ENCODE measurements around the gene LARP1B.
"Not testable (repeated sequence)": the region's sequence is repeated elsewhere in the genome, so short reads cannot be mapped to it uniquely, and the experiment has no call there.

Gene LARP1B

DNA sequence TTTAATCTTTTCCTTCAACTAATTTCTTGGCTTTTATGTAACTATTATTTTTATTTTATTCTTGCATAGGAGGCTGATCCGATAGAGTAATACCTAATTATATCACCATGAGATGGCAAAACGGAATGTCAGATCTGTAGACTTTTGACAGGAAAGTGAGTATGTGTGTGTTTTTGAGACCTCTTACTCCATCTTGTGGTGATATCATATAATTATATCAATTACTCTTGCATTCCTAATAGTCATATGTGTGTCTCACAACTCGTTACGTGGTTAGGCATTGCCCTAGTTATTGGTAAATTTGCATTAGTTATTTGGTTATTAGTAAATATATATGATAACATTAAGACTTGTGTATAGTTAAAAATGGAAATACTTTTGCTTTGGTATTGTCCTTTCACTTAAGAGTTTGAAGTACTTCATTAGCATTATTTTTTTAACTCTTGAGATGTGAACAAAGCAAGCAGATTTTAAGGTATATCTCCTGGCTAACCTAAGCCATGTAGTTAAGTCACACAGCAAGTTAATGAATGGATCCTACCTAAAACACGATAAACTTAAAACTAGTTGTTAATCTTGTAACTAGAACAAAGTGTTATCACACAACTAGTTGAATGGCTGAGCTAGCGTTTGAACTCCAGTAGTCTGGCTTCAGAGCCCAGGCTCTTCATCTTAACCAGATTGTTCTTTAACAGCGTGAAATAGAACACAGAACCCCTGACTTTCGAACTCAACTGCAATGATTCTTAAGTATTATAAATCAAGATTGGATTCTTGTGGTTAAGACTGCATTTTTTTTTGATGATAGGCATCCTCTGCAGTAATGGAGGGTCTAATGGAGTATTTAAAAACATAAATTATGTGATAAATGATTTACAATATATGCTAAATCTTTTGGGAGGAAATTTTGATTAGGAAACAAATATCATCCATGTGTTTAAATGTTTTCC, 159.4 kb downstream of the LARP1B start:
- in situ Hi-C loops (cut with HindIII; ENCODE audit: low sequenced_read_pairs): no loop called here

DNA sequence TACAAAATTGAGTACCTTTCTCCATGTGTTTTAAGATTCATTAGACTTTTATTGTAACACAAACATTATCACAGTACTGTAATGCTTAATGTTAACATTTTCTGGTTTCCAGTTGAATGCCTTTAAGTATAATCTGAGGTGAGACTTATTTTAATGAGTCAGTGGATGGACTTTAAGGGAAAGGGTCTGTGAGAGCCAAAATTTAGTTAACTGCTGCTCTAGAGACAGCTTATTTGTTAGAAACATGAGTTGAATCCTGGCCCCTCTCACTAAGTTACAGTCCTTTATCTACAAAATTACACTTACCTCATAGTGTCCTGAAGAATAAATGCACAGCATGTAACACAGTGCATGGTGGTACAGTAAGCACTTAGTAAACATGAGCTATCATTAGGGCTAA, 160.5 kb downstream of the LARP1B start:
- in situ Hi-C loops (cut with HindIII; ENCODE audit: low sequenced_read_pairs): no loop called here

DNA sequence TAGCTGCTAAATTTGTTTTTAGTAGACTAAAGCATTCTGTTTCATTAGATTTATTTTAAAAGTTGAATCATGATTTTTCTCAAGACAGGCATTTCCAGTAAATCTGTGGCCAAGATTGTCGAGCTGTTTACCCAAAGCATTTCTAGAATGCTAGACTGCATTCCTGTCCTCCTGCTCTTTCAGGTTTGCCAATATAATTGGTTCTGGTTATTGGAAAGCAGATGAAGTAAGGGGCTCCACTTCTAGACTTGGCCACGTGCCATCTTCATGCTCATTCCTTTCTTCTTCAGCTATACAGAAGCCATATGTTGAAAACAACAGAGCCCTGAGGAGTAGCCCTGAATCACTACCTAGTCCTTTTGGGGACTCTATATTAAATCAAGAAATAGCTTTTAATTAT, 164.0 kb downstream of the LARP1B start:
- in situ Hi-C loops (cut with HindIII; ENCODE audit: low sequenced_read_pairs): no loop called here

DNA sequence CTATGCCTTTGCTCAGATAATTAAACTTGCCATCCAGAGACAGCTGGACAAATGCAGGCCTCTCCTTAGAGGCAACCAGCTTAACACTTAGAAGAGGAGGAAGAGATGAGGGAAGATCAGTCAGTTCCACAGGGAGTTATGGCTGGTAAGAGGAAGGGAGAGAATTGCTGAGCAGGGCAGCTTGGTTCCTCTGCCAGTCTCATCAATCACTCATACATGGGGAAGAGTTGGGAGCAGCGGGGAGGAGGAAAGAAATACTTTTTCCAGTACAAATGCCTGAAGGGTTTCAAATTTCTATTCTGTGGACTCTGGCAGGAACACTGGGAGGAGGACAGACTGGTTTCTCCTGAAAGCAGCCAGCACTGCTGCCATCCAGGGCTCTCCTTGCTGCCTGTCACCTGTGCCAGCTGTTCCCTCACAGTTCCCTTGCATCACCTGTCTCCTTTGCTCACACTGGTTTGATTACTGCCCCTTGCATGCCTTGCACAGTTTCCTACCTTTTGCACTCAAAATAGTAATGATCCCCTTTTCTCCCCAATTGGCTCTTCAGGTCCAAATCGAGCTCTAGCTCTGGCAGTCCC, 167.0 kb downstream of the LARP1B start:
- in situ Hi-C loops (cut with HindIII; ENCODE audit: low sequenced_read_pairs): no loop called here

DNA sequence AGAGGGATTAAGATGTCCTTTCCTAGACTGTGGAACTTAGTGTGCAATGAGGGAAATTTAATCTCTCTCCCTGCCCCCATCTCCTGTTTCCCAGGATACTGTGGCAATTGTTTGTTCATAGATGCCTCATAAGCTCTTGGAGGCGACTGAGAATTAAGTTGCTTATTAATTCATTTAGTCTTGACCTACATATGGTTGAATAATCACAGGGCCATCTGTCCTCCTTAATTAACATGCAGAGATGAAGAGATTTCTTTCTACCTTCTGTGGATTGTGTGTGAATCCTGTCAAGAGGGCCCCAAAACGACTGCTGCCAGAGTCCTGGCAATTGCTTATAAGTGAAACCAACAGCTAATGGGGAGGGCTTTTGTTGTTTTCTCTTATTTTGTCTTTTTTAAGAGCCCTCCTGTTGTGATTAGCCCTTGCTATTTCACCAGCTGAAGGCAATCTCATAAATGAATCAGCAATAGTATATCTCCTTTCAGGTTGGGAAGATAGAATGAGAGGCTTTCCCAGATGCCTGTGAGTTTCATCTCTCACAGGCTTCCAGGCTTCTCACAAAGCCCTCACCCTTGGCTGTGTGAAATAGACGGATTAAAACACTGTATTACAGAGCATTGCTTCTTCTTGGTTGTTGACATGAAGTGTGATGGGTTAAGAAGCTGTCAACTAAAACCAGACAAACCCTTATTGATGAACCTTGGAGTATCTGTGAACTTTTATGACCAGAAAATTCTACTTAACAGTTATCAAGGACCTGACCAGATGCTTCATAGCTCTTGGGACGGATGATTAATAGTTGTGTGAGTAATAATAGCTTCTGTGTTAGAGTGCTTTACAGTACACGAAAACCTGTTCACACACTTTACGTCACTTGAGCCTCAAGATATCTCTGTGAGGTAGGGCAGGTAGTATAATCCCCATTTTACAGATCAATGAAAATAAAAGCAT, 168.0 kb downstream of the LARP1B start:
- in situ Hi-C loops (cut with HindIII; ENCODE audit: low sequenced_read_pairs): no loop called here

DNA sequence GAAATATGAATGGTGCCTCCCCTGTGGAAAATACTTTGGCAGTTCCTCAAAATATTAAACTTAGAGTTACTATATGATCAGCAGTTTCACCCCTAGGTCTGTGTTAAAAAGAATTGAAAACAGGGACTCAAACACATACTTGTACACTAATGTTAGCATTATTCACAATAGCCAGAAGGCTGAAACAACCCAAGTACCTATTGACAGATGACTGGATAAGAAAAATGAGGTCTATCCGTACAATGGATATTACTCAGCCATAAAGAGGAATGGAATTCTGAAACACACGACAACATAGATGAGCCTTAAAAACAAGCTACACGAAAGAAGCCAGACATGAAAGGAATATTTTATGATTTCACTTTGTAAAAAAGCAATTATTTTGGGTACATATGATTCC, 171.6 kb downstream of the LARP1B start:
- in situ Hi-C loops (cut with HindIII; ENCODE audit: low sequenced_read_pairs): no loop called here

DNA sequence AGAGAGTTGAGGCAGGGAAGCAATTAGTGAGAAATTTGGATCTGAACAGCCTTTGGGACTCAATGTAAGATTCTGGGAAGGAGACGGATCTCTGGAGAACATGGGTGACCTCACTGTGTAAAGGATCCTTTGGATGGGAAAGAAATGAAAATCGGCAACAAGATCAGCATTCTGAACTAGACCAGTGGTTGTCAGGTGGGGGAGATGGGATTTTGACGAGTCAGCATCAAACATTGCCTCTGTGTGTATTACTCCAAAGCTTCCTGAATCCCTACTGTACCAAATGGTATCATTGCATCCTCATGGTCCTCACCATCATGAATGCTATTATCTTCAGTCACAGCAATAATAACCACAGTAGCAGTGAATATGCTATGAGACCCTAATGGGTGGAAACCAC, 173.7 kb downstream of the LARP1B start:
- in situ Hi-C loops (cut with HindIII; ENCODE audit: low sequenced_read_pairs): no loop called here

DNA sequence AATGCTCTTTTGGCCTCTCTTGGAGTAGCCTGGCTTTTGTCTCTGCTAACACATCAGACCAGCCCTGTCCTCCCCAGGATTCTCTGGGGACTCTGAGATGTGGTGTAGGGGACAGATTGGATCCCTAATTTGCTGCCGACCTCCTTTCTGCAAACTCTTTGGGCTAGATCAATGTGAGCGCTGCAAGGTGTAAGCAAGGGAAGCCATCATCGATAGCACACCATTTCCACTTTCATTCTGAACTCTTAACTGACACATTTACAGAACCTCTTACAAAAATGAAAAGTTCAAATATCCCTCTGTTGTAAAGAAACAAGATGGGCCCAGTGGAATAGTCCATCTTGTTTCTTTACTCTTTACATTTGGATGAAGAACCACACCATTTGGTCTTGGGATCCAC, 179.9 kb downstream of the LARP1B start:
- in situ Hi-C loops (cut with HindIII; ENCODE audit: low sequenced_read_pairs): no loop called here

DNA sequence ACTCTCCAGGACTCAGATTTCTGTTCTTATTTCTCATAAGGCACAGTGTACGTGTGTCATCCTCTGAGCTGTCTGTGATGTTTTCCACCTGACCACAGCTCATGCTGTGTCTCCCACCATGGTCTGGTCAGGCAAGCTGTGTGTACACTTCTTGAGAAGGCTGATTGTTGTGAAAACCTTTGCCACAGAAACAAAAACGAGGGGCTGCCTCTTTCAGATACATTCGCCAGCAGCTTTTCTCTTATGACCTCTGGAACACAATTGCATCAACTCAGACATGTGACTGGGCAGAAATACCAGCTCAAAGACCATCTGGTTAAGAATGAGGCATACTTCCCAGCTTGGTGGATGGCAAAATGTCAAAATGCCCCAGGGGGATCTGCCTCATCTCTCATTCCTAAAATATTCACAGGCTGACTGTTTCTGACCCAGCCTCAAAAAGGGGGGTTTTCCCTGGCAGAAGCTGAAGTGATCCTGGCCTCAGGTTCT, 180.4 kb downstream of the LARP1B start:
- in situ Hi-C loops (cut with HindIII; ENCODE audit: low sequenced_read_pairs): no loop called here

DNA sequence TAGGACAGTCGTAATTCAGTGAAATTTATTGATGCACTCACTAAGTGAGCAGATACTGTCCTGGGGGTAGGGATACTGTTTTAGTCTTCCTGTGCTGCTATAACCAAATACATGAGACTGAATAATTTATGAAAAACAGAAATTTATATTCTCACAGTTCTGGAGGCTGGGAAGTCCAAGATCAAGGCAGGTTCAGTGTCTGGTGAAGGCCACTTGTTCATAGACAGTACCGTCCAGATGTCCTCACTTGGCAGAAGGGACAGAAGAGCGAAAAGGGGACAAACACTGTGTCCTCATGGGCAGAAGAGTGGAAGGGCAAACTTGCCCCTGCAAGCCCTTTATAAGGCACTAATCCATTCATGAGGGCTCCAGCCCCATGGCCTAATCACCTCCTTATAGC, 180.9 kb downstream of the LARP1B start:
- in situ Hi-C loops (cut with HindIII; ENCODE audit: low sequenced_read_pairs): no loop called here

DNA sequence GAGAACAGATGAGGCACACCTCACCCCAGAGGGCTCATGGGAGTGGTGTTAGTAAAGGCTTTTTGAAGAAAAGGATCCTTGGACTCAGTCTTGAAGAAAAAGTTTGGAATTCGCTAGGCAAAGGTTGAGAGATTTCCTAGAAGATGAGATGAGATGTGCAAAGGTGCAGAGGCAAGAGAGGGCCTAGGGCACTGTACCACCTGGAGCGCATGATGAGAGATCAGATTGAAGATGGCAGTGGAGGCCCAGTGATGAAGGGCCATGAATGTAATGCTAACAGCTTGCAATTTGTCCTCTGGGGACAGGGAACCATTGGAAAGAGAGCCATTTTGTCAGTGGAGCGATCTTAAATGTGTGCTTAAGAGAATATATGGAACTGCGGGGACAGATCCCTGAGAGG, 181.5 kb downstream of the LARP1B start:
- in situ Hi-C loops (cut with HindIII; ENCODE audit: low sequenced_read_pairs): no loop called here

DNA sequence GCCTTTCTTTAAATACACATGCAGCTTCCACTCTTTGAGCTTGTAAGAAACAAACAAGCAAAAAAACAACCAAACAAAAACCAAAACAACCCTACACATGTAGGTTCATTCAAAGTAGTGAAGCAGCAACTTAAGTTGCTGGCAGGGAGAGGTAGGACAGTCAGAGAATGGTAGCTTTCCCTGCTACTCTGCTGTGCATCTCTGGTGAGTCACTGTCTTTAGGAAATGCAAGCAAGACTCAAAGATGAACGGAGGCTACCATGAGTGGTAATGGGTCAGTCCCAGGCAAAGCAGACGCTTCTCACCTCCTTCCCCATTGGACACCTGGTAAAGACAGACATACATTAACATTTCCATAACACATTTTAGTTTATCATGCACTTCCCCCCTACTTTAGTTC, 183.3 kb downstream of the LARP1B start:
- in situ Hi-C loops (cut with HindIII; ENCODE audit: low sequenced_read_pairs): no loop called here

DNA sequence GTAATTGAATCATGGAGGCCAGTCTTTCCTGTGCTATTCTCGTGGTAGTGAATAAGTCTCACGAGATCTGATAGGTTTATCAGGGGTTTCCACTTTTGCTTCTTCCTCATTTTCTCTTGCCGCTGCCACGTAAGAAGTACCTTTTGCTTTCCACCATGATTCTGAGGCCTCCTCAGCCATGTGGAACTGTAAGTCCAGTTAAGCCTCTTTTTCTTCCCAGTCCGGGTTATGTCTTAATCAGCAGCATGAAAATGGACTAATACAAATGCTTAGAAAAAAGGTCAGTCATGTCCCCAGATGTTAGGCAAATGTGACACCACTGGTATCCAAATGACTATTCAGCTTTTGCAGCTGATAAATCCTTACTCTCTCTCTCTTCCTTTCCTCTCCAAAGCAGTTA, 184.3 kb downstream of the LARP1B start:
- in situ Hi-C loops (cut with HindIII; ENCODE audit: low sequenced_read_pairs): not testable (repeated sequence)

DNA sequence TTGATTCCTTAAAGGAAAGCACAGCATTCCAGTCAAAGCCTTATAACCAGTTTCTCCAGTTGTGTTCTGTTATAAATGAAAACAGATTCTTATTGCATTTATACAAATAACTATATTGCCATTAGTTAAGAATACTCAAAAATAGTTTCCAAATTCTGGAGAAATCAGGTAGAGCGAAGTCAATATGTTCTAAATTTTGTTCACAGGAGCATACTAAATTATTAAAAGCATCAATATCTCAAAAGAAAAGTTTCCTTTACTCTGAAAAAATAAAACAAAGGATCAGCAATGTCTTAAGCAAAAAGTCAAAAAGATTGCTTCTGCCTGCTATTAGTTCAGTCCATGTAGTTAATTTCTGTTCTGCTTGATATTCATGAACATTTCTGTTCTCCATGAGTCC, 186.8 kb downstream of the LARP1B start:
- in situ Hi-C loops (cut with HindIII; ENCODE audit: low sequenced_read_pairs): no loop called here

DNA sequence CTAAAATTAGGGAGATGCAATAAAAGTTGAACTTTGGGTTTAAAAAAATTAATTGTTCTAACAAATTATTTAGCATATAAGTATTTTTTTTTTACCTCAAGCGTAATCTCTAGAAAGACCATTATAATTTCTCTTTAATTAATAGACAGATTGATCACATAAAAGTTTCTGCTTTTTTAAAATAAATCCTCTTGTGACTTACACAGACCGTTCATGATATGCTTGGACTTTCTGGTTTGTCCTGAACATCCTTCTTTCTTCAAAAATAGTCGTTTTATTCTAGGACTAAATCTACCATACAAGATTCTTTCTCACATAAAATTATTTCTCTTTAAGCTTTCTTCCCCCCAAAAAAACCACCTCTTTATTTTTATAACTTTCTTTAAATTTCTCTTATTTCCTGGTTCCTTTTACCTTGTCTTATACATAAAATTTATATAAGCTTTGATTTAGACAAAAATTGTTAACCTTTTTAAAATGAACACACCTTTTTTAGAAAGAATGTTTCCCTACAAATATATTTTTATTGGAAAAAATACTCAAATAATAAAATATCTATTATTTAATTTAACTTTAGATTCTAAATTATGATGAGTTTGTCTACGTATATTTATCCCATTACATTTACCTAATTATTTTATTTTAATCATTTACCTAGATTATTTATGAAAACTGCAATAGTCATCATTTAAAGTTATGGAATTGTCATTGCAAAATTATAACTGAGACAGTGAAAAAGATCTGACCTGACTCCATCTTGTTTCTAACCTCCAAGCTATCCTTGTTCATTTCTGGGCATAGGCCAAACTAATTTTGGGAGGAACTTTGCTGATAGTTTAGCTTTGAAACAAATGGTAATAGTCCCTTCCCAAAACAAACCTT, 188.9 kb downstream of the LARP1B start:
- in situ Hi-C loops (cut with HindIII; ENCODE audit: low sequenced_read_pairs): no loop called here

DNA sequence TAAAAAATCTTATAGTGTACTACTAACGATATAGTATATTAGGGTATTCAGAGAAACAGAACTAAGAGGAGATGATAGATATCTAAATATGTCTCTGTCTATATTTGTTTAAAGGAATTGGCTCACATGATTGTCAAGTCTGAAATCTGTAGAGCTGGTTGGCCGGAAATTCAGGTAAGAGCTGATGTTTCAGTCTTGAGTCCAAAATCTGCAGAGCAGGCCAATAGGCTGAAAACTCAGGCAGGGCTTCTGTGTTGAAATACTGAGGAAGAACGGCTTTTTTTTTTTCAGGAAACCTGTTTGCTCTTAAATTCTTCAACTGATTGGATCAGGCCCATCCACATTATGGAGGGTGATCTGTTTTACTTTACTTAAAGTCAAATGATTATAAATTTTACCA, 194.8 kb downstream of the LARP1B start:
- in situ Hi-C loops (cut with HindIII; ENCODE audit: low sequenced_read_pairs): no loop called here

DNA sequence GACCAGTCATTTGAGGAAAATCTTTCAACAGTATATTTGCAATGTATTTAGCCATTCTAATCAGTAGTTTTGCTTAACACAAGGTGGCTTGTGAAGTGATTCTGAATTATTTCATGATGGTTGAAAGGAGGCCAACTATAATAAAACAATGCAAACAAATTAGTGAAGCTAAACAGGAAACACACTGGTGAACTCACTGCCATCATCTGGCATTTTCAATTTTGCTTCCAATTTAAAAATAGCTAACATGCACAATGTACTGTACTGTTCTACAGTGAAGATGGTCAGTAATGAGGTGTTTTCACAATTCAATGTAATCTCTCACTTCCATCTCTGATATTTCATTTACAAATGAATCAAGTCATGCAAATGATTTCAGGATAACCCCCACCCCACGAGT, 195.4 kb downstream of the LARP1B start:
- in situ Hi-C loops (cut with HindIII; ENCODE audit: low sequenced_read_pairs): no loop called here

DNA sequence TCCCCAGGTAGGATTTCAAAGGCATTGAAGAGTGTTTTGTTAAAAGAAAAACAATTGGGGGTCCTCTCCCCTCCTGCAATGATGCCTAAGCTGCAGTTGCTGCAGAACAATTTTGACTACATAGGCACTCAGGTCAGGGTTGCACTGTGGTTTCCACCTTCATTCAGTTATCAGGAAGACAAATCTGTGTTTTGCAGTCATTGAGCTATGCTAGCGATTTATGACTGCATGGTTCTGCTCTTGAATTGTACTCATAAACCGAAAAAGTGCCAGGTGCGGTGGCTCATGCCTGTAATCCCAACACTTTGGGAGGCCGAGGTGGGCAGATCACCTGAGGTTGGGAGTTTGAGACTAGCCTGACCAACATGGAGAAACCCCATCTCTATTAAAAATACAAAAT, 197.1 kb downstream of the LARP1B start:
- in situ Hi-C loops (cut with HindIII; ENCODE audit: low sequenced_read_pairs): not testable (repeated sequence)

DNA sequence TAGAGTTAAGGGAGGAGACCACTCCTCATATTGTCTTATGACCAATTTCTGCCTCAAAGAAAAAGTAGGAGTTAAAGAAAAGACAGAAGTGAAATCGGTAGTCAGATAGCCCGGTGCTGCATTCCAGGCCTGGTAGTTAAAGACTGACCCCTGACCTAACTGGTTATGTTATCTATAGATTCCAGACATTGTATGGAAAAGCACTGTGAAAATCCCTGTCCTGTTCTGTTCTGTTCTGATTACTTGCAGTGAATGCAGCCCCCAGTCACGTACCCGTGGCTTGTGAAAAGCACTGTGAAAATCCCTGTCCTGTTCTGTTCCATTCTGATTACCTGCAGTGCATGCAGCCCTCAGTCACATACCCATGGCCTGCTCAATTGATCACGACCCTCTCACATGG, 198.8 kb downstream of the LARP1B start:
- in situ Hi-C loops (cut with HindIII; ENCODE audit: low sequenced_read_pairs): not testable (repeated sequence)

Measured in DLD1 (cell line).